Heart left ventricle (tissue), 13 donors: ENCODE data around the gene PTGDS.

Experiments
- POLR2A ChIP-seq, 2 donors: fragments of 450-650 bp; IDR thresholded peaks; one replicate each; pipeline ENCODE4 v1.6.1; 2017; ENCODE audit warnings: antibody characterized with exemption in 2 of 2, mild to moderate bottlenecking in 2 of 2, moderate library complexity in 2 of 2
- TF ChIP-seq, protein P1 (sequence below), 12 donors: fragments of 200-600 bp; sonication (generic) in 4 of 12; IDR thresholded peaks; one replicate each; pipeline versions ENCODE4 v1.5.0 to v1.8.0; 2018 to 2022; ENCODE audit warnings: antibody characterized with exemption in 12 of 12, mild to moderate bottlenecking in 5 of 12
- donor health status: ischemic (EF 13 %, LVEDD 7.1; RV severe dilation, severe dysfunction).
- donor health status: DM: no; HTN: yes; CAD: no.
- donor health status: DM: no; HTN: no; CAD: no.
- donor health status: ischemic (EF 25% LVEDD 6.9; RV normal size, moderate dysfunction).
- donor health status: ischemic (EF 25% LVEDD 5.7; RV mildly dilated, moderate dysfunction).
- donor health status: ischemic (EF 35%, LVEDD 5.7; RV mildly dilated, moderate dysfunction).
- donor health status: nonischemic (EF 11% LVEDD 7.7; RV severe dilation, severe dysfunction).
- donor health status: DM: yes; HTN: yes; CAD: no.
- donor health status: PGD.
- donor health status: ischemic (EF 29% LVEDD 5.4; RV normal size, mild dysfunction).
- donor health status: nonischemic (EF 23%, LVEDD 6.1; RV moderate dilation, normal function).

DNA sequence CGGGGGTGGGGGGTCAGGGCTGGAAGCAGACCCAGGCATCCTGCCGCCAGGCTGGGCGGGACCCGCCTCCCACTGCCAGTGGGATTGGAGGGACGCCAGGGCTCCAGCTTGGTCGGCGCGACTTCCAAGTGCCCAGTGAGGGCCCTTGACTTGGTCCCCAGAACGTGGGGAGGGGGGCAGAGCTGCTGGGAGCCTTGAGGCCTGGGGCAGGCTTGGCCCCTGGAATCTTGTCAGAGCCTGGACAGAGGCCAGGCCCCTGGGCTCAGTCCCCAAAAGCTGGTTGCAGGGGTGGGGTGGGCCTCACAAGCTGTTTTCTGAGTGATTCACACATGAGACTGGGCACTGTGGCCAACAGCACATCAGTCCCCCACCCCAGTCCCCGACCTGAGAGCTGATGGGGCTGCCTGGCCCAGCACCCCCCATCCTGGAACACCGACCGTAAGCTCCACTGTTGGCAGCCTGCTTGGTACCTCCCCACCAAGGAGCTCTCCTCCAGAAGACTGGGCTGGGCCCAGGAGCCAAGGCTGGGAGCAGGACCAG, 18.5 kb downstream of the PTGDS start:
- TF ChIP-seq, protein P1, sequence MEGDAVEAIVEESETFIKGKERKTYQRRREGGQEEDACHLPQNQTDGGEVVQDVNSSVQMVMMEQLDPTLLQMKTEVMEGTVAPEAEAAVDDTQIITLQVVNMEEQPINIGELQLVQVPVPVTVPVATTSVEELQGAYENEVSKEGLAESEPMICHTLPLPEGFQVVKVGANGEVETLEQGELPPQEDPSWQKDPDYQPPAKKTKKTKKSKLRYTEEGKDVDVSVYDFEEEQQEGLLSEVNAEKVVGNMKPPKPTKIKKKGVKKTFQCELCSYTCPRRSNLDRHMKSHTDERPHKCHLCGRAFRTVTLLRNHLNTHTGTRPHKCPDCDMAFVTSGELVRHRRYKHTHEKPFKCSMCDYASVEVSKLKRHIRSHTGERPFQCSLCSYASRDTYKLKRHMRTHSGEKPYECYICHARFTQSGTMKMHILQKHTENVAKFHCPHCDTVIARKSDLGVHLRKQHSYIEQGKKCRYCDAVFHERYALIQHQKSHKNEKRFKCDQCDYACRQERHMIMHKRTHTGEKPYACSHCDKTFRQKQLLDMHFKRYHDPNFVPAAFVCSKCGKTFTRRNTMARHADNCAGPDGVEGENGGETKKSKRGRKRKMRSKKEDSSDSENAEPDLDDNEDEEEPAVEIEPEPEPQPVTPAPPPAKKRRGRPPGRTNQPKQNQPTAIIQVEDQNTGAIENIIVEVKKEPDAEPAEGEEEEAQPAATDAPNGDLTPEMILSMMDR (IDR thresholded peaks at IDR 0.05), result no peak
- TF ChIP-seq POLR2A (IDR thresholded peaks at IDR 0.05), result no peak
